ENCODE data around the gene SCRT2.
A peak's percentile ranks its signal among the peaks of the same experiment; 100 is the strongest.
"Not testable (repeated sequence)": the region's sequence is repeated elsewhere in the genome, so short reads cannot be mapped to it uniquely, and the experiment has no call there.

The SCRT2 gene

DNA sequence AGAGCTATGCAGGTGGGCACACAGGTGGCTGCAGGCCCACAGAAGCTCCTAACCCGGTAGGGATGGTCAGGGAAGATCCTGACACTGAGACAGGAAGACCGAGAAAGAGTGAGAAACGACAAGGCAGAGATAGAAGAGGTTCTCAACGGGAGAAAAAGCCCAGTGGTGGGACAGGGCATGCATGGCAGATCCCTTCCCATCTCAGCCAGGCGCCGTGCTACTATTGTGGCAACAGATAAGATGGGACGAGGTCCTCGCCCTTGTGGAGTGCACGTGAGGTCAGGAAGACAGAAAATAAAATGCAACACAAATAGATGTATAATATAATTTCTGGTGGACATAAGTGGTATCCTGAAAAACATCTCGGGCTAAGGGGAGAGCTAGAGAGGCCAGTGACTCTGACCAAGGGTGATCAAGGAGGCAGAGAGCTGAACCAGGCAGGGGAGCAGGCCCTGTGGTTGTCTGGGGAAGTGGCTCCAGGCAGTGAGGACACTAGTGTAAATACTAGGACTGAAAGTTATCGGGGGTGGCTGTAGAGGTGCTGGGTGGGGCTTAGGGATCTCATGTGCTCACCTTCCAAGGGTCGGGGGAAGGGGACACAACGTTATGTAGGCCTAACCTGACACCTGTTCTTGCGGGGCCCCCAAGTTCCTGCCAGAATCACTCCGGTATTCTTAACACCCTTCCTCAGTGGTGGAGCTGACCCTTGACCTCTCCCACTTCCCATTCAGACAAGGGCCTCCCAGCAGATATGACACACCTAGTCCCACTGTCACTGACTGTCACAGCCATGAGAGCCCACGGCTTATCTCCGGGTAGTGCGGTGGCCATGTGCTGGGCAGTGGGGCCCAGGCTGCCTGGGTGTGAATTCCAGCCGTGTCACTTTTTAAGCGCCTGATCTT, 23.6 kb downstream of the SCRT2 start:
- H3K27me3 Mint-ChIP-seq: no peaks in the 10 kb centered on the region
- DNase-seq (no peak), ATAC-seq (replicated peaks) (no peak)
- H3K9me3 Mint-ChIP-seq: no peaks in the 10 kb centered on the region
- H3K36me3 Mint-ChIP-seq (ENCODE audit: insufficient read depth): peaks cover 8% of the 10 kb centered on the region
- peak overlapping the region; percentile 51 to 81 for H3K27ac Mint-ChIP-seq
- peaks cover 31 to 44% of the 10 kb centered on the region in 2 donors for H3K4me1 Mint-ChIP-seq (ENCODE audit: low read depth in 2 of 2)
- peak overlapping the region; percentile 66 to 85 for H3K4me3 Mint-ChIP-seq

DNA sequence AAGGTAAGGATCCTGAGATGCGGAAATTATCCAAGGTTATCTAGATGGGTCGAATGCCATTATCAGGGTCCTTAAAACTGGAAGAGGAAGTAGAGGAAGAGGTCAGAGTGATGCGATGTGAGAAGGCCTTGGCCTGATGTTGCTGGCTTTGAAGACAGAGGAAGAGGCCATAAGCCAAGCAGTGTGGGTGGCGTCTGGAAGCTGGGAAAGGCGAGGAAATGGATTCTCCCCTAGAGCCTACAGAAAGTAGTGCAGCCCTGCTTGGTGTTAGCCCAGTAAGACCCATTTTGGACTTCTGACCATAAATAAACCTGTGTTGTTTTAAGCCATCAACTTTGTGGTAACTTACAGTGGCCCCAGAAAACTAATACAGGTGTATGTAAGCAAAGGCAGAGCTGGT, 24.6 kb downstream of the SCRT2 start:
- H3K4me3 Mint-ChIP-seq: peak overlapping the region; percentile 66 to 85
- H3K36me3 Mint-ChIP-seq (ENCODE audit: insufficient read depth): peaks cover 8% of the 10 kb centered on the region
- peak overlapping the region in 1 of 2 donors; percentile 81 for H3K27ac Mint-ChIP-seq
- no peaks in the 10 kb centered on the region for H3K27me3 Mint-ChIP-seq
- ATAC-seq (replicated peaks) (no peak), DNase-seq (no peak)
- H3K4me1 Mint-ChIP-seq (ENCODE audit: low read depth in 2 of 2): peaks cover 32 to 45% of the 10 kb centered on the region in 2 donors
- no peaks in the 10 kb centered on the region for H3K9me3 Mint-ChIP-seq

DNA sequence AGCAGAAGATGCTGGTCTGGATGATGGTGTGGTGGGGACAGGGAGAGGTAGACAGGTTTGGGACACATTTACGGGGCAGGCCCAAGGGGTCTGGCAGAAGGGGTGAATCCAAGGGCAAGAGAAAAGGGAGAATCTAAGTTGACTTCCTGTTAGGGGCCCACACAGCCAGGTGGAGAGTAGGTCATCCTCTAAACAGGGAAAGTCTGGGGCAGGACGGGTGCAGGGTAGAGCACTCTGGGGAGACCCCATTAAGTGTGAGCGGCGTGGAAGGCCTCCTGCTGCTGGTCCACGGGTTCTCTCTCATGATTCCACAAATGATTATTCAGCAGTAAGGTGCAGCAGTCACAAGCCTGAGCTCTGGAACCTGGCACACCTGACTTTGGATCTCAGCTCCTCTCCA, 25.3 kb downstream of the SCRT2 start:
- peaks cover 8% of the 10 kb centered on the region for H3K36me3 Mint-ChIP-seq (ENCODE audit: insufficient read depth)
- no peak for DNase-seq
- peak overlapping the region in 1 of 2 donors; percentile 18 for H3K27ac Mint-ChIP-seq
- ATAC-seq (replicated peaks): no peak
- H3K9me3 Mint-ChIP-seq: no peaks in the 10 kb centered on the region
- H3K4me1 Mint-ChIP-seq (ENCODE audit: low read depth in 2 of 2): peaks cover 38 to 50% of the 10 kb centered on the region in 2 donors
- peak overlapping the region in 1 of 2 donors; percentile 52 for H3K4me3 Mint-ChIP-seq
- no peaks in the 10 kb centered on the region for H3K27me3 Mint-ChIP-seq

DNA sequence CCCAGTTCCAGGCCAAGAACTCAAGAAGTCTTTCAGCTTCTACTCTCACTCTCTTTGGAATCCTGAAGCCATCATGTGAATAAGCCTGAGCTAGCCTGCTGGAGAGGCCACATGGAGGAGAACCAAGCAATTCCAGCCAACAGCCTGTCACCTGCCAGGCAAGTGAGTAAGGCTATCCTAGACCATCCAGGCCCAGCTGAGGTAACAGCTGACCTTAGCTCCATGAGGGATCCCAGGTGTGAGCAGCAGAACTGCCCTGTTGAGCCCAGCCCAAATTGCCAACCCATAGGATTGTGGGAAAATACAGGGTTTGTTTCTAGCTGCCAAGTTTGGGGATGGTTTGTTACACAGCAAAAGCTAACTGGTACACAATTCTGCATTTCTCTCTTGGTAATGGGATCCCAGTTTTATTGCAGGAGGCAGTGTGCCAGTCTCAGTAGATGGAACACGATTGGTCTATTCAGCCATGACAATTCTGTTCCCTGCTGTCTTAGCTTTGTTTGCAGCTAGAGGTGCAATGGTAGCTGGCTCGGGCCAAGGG, 28.1 kb downstream of the SCRT2 start:
- Mint-ChIP-seq H3K4me1 (ENCODE audit: low read depth in 2 of 2) (peaks cover 33 to 38% of the 10 kb centered on the region in 2 donors), H3K27me3 (peaks cover 8 to 15% of the 10 kb centered on the region in 2 donors), H3K4me3 (no peak overlapping the region), H3K9me3 (no peaks in the 10 kb centered on the region), H3K27ac (no peak overlapping the region), H3K36me3 (ENCODE audit: insufficient read depth) (peaks cover 8% of the 10 kb centered on the region)
- no peak for DNase-seq
- ATAC-seq (replicated peaks): no peak

DNA sequence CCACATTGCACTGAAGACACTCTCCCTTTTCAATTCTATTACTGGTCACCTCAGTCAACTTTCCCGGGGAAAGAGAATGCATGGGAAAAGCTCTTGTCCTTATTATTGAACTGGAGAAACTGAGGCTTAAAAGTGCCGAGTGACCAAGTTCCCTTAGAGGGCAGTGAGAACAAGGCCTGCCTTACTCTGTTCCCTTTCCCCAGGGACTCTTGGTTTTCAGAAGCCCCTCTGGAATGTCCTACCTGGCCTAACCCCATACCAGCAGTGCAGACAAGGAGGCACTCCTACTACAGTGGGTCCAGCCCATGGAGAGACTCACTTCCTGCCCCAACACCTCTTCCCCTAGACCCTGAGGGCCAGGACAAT, 28.8 kb downstream of the SCRT2 start:
- Mint-ChIP-seq H3K36me3 (ENCODE audit: insufficient read depth) (peaks cover 6% of the 10 kb centered on the region), H3K9me3 (no peaks in the 10 kb centered on the region), H3K27me3 (peaks cover 8 to 15% of the 10 kb centered on the region in 2 donors), H3K4me3 (no peak overlapping the region), H3K4me1 (ENCODE audit: low read depth in 2 of 2) (peaks cover 27 to 31% of the 10 kb centered on the region in 2 donors), H3K27ac (no peak overlapping the region)
- no peak for ATAC-seq (replicated peaks)
- DNase-seq: no peak

DNA sequence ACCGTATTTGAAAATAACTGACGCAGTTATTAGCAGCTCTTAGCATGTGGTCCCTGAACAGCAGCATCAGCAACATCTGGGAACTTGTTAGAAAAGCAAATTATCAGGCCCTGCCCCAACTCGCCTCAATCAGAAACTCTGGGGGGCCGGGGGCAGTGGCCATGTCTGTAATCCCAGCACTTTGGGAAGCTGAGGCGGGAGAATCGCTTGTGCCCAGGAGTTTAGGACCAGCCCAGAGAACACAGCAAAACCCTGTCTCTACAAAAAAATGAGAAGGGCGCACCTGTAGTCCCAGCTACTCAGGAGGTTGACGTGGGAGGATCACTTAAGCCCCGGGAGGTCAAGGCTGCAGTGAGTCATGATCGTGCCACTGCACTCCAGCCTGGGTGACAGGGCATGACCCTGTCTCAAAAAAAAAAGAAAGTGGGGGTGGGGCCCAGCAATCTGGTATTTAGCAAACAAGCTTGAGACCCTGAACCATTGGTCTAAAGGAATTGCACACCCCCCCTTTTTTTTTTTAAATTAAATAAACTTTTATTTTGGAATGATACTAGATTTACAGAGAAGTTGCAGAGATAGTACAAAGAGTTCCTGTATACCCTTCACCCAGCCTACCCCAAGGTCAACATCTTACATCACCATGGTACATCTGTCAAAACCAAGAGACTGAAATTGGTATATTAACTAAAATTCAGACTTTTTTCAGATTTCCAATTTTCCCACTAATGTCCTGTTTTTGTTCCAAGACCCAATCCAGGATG, 29.3 kb downstream of the SCRT2 start:
- no peak for DNase-seq
- no peak for ATAC-seq (replicated peaks)
- peaks cover 3% of the 10 kb centered on the region for H3K36me3 Mint-ChIP-seq (ENCODE audit: insufficient read depth)
- H3K4me1 Mint-ChIP-seq (ENCODE audit: low read depth in 2 of 2): peaks cover 25% of the 10 kb centered on the region in 2 donors
- no peaks in the 10 kb centered on the region for H3K9me3 Mint-ChIP-seq
- H3K27ac Mint-ChIP-seq: no peak overlapping the region
- H3K27me3 Mint-ChIP-seq: peaks cover 10 to 15% of the 10 kb centered on the region in 2 donors
- H3K4me3 Mint-ChIP-seq: no peak overlapping the region

DNA sequence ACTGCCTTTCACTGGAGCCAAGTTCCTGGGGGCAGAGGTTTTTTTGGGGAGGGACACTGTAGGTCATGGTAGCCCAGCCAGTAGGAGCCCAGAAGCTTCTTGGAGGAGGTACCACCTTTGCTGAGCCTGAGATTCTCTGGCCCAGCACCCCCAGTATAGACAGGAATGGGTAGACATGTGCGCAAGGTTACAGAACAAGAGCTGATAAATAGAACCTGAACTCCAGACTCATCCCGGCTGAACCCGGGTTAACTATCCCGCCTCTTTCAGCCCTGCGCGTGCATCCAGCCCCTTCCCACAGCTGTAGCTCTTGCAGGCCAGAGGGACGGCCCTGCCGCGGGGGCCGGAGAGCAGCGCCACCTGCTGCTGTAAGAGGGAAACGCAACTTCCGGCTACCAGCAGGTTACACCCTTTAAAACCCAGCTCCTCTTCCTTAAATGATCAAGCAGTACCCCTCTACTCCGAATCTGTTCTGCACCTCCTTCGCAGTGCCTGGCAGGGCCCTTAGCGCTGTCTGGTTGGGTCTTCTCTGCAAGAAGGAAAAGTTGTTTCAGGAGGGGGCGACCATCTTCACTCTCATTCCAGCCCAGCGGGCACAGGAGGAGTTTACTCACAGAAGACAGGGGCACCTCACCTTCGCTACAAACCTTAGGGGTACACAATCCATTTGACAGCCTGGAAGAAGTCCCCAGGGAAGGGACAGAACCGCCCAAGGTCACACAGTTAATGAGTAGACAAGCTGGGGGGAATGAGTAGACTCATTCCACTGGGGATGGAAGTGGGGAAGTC, 30.1 kb downstream of the SCRT2 start:
- H3K36me3 Mint-ChIP-seq (ENCODE audit: insufficient read depth): peaks cover 3% of the 10 kb centered on the region
- peaks cover 17 to 22% of the 10 kb centered on the region in 2 donors for H3K4me1 Mint-ChIP-seq (ENCODE audit: low read depth in 2 of 2)
- H3K27ac Mint-ChIP-seq: no peak overlapping the region
- ATAC-seq (replicated peaks) (peak; percentile 79), DNase-seq (peak; percentile 57 to 66 (median 65))
- H3K9me3 Mint-ChIP-seq: no peaks in the 10 kb centered on the region
- no peak overlapping the region for H3K4me3 Mint-ChIP-seq
- peaks cover 12 to 15% of the 10 kb centered on the region in 2 donors for H3K27me3 Mint-ChIP-seq

DNA sequence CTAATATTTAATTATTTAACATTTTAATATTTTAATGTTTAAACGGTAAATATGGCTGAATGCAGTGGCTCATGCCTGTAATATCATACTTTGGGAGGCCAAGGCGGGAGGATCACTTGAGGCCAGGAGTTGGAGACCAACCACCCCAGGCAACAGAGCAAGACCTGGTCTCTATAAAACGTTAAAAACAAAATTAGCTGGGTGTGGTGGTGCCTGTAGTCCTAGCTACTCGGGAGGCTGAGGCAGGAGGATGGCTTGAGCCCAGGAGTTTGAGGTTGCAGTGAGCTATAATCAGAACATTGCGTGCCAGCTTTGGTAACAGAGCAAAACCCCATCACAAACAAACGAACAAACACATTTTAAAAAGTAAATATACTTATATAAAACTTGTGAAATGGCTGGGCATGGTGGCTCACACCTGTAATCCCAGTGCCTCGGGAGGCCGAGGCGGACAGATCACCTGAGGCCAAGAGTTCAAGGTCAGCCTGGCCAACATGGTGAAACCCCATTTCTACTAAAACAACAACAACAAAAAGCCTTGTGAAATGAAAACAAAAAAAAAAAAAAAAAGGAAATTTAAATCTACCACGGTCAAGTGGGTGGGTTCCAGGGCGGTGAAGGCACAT, 30.8 kb downstream of the SCRT2 start:
- Mint-ChIP-seq H3K4me1 (ENCODE audit: low read depth in 2 of 2) (peaks cover 11 to 17% of the 10 kb centered on the region in 2 donors), H3K27me3 (peaks cover 12 to 15% of the 10 kb centered on the region in 2 donors), H3K4me3 (no peak overlapping the region), H3K9me3 (no peaks in the 10 kb centered on the region), H3K36me3 (ENCODE audit: insufficient read depth) (peaks cover 3% of the 10 kb centered on the region), H3K27ac (no peak overlapping the region)
- ATAC-seq (replicated peaks) (no peak), DNase-seq (no peak)

DNA sequence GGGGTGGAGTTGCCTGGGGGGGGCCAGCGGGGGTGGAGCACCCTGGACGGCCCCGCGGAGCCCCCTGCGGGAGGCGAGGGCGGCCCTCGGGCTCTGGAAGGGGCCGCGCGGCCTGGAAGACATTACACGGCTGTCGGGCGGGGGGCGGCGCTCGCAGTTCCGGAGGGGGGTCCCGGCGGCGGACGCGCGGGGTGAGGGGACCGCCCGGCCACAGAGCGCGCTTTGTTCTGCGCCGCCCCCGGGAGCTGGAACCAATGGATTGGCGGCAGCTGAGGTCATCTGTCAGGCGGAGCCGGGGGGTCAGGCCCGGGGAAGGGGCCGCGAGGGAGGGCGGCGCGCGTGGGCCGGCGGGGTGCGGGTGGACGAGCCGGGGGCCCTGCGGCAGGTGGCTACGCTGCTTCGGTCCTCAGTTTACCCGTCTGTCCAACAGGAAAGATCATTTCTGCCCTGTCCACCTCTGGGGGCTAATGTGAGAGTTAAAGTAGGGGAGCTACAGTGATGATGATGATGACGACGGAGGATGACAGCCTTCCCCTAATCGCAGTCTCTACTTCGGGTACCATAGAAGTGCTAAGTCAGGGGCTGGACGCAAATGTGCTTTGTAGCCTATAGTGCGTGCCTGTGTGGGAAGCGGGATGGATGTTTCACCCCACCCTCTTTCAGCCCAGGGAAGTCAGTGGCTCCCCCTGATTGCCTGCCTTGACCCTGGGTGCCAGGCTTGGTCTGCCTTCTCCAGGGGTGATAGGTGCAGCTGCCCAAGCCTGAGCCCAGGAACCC, 33.0 kb downstream of the SCRT2 start:
- Mint-ChIP-seq H3K27ac (no peak overlapping the region), H3K4me3 (no peak overlapping the region), H3K27me3 (peaks cover 12 to 15% of the 10 kb centered on the region in 2 donors), H3K36me3 (ENCODE audit: insufficient read depth) (no peaks in the 10 kb centered on the region), H3K9me3 (no peaks in the 10 kb centered on the region), H3K4me1 (ENCODE audit: low read depth in 2 of 2) (peaks cover 7 to 16% of the 10 kb centered on the region in 2 donors)
- no peak for DNase-seq
- no peak for ATAC-seq (replicated peaks)

DNA sequence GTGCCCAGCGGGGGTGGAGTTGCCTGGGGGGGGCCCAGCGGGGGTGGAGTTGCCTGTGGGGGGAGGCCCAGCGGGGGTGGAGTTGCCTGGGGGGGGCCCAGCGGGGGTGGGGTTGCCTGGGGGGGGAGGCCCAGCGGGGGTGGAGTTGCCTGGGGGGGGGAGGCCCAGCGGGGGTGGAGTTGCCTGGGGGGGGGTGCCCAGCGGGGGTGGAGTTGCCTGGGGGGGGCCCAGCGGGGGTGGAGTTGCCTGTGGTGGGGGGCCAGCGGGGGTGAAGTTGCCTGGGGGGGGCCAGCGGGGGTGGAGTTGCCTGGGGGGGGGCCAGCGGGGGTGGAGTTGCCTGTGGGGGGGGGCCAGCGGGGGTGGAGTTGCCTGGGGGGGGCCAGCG, 33.6 kb downstream of the SCRT2 start:
- H3K36me3 Mint-ChIP-seq (ENCODE audit: insufficient read depth); DNase-seq; H3K27ac Mint-ChIP-seq; H3K9me3 Mint-ChIP-seq; H3K4me3 Mint-ChIP-seq; ATAC-seq (replicated peaks): not testable (repeated sequence)
- peaks cover 12 to 15% of the 10 kb centered on the region in 2 donors for H3K27me3 Mint-ChIP-seq
- peaks cover 7 to 16% of the 10 kb centered on the region in 2 donors for H3K4me1 Mint-ChIP-seq (ENCODE audit: low read depth in 2 of 2)

DNA sequence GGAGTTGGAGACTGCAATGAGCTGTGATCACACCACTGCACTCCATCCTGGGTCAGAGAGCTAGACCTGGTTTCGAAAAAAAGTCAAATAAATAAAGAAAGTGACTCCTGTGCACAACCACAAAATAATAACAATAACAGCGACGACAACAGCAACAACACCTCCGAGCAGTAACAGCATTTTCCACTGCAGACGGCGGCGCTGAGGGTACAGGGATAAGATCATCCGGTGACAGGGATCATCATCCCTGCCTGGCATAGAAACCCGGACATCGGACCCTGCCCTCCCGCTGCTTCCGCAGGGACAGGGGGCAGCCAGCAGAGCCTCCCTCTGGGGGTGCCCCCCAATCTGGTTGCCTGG, 34.1 kb downstream of the SCRT2 start:
- DNase-seq: no peak
- ATAC-seq (replicated peaks): no peak
- peaks cover 12 to 15% of the 10 kb centered on the region in 2 donors for H3K27me3 Mint-ChIP-seq
- peak overlapping the region in 1 of 2 donors; percentile 53 for H3K4me3 Mint-ChIP-seq
- H3K27ac Mint-ChIP-seq: peak overlapping the region; percentile 38 to 53
- peaks cover 7 to 16% of the 10 kb centered on the region in 2 donors for H3K4me1 Mint-ChIP-seq (ENCODE audit: low read depth in 2 of 2)
- no peaks in the 10 kb centered on the region for H3K9me3 Mint-ChIP-seq
- no peaks in the 10 kb centered on the region for H3K36me3 Mint-ChIP-seq (ENCODE audit: insufficient read depth)
